ENCODE measurements around the gene BPIFB2.

The BPIFB2 gene

GRCh38 chr20:32980131-32980941, 27.2 kb upstream of the BPIFB2 start:
- H3K4me1 ChIP-seq (ENCODE audit: control insufficient read depth, low read depth, low read length): no peaks in the 10 kb centered on the region

DNA sequence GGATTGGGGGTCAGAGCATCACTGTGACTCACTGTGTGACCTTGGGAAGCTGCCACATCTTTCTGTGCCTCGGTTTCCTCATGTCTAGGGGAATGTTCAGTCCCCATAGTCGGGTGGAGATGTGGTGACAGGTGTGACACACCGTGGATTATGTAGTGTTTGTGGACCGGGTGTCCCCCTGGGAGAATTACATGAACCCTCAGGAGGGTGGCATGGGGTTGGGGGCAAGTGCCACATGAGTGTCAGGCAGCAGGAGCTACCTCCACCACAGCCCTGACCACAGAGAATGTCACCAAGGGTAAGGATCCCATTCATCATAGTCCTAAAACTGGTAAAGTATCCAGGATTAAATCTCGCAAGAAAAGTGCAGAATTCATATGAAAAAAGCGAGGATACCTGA, 26.5 kb upstream of the BPIFB2 start:
- no peaks in the 10 kb centered on the region for H3K36me3 ChIP-seq (ENCODE audit: control insufficient read depth, low read depth, low read length)
- H3K4me3 ChIP-seq (ENCODE audit: low read length): no peak overlapping the region
- no peak overlapping the region for H3K27ac ChIP-seq (ENCODE audit: low read length)
- H3K27me3 ChIP-seq (ENCODE audit: control insufficient read depth, insufficient read depth, low read length): no peaks in the 10 kb centered on the region
- H3K4me1 ChIP-seq (ENCODE audit: control insufficient read depth, low read depth, low read length): no peaks in the 10 kb centered on the region
- H3K9ac ChIP-seq (ENCODE audit: low read length): no peak overlapping the region
- H3K9me3 ChIP-seq (ENCODE audit: control insufficient read depth, low read depth, low read length): no peaks in the 10 kb centered on the region

More at GRCh38 chr20:32980131-32980941, 27.2 kb upstream of the BPIFB2 start:
- Histone ChIP-seq H3K4me3 (ENCODE audit: low read length) (no peak overlapping the region), H3K27ac (ENCODE audit: low read length) (no peak overlapping the region), H3K9me3 (ENCODE audit: control insufficient read depth, low read depth, low read length) (no peaks in the 10 kb centered on the region), H3K27me3 (ENCODE audit: control insufficient read depth, insufficient read depth, low read length) (no peaks in the 10 kb centered on the region), H3K9ac (ENCODE audit: low read length) (no peak overlapping the region), H3K36me3 (ENCODE audit: control insufficient read depth, low read depth, low read length) (no peaks in the 10 kb centered on the region)

GRCh38 chr20:32982617-32983458, 24.7 kb upstream of the BPIFB2 start:
- Histone ChIP-seq H3K9ac (ENCODE audit: low read length) (no peak overlapping the region), H3K27ac (ENCODE audit: low read length) (no peak overlapping the region), H3K4me1 (ENCODE audit: control insufficient read depth, low read depth, low read length) (no peaks in the 10 kb centered on the region), H3K27me3 (ENCODE audit: control insufficient read depth, insufficient read depth, low read length) (no peaks in the 10 kb centered on the region), H3K36me3 (ENCODE audit: control insufficient read depth, low read depth, low read length) (no peaks in the 10 kb centered on the region), H3K9me3 (ENCODE audit: control insufficient read depth, low read depth, low read length) (no peaks in the 10 kb centered on the region), H3K4me3 (ENCODE audit: low read length) (no peak overlapping the region)

GRCh38 chr20:32983459-32984112, 23.9 kb upstream of the BPIFB2 start:
- Histone ChIP-seq H3K27me3 (ENCODE audit: control insufficient read depth, insufficient read depth, low read length) (no peaks in the 10 kb centered on the region), H3K4me1 (ENCODE audit: control insufficient read depth, low read depth, low read length) (no peaks in the 10 kb centered on the region), H3K4me3 (ENCODE audit: low read length) (no peak overlapping the region), H3K36me3 (ENCODE audit: control insufficient read depth, low read depth, low read length) (no peaks in the 10 kb centered on the region), H3K9me3 (ENCODE audit: control insufficient read depth, low read depth, low read length) (no peaks in the 10 kb centered on the region), H3K27ac (ENCODE audit: low read length) (no peak overlapping the region), H3K9ac (ENCODE audit: low read length) (no peak overlapping the region)

GRCh38 chr20:32984196-32984595, 23.3 kb upstream of the BPIFB2 start:
- Histone ChIP-seq H3K9me3 (ENCODE audit: control insufficient read depth, low read depth, low read length) (no peaks in the 10 kb centered on the region), H3K9ac (ENCODE audit: low read length) (no peak overlapping the region), H3K4me3 (ENCODE audit: low read length) (no peak overlapping the region), H3K36me3 (ENCODE audit: control insufficient read depth, low read depth, low read length) (no peaks in the 10 kb centered on the region), H3K4me1 (ENCODE audit: control insufficient read depth, low read depth, low read length) (no peaks in the 10 kb centered on the region), H3K27ac (ENCODE audit: low read length) (no peak overlapping the region), H3K27me3 (ENCODE audit: control insufficient read depth, insufficient read depth, low read length) (no peaks in the 10 kb centered on the region)

DNA sequence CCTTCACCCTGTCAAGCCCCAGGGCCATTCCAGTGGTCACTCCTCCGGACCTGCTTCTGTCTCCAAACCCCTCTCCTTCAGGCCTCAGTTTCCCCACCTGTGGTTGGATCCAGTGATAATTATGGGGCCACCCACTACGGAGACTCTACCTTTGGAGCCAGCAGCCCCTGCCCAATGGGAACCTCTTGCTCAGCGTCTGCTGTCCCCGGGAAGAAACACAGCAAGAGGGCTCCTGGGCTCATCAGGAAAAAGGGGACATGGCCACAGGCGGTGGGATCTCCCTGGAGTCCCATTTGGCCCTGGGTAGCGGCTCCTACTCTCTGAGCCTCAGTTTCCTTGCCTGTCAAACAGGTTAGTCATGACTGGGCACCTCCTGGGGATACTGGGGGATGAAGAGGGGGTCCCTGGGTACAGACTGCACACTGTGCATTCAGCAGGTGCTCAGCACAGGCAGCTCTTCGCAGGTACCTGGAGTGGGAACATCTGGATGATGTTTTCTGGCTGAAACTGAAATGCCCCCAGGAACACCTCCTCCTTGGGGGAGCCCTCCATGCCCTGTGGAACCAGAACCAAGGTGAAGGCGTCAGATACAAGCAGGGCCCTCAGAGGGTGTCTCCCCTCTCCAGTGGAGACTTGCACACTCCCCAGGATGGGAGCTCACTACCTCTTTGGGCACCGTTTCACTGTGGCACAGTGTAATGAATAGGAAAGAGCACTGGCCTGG, 22.7 kb upstream of the BPIFB2 start:
- Histone ChIP-seq H3K9ac (ENCODE audit: low read length) (no peak overlapping the region), H3K36me3 (ENCODE audit: control insufficient read depth, low read depth, low read length) (no peaks in the 10 kb centered on the region), H3K9me3 (ENCODE audit: control insufficient read depth, low read depth, low read length) (no peaks in the 10 kb centered on the region), H3K4me1 (ENCODE audit: control insufficient read depth, low read depth, low read length) (no peaks in the 10 kb centered on the region), H3K27ac (ENCODE audit: low read length) (no peak overlapping the region), H3K27me3 (ENCODE audit: control insufficient read depth, insufficient read depth, low read length) (no peaks in the 10 kb centered on the region), H3K4me3 (ENCODE audit: low read length) (no peak overlapping the region)

DNA sequence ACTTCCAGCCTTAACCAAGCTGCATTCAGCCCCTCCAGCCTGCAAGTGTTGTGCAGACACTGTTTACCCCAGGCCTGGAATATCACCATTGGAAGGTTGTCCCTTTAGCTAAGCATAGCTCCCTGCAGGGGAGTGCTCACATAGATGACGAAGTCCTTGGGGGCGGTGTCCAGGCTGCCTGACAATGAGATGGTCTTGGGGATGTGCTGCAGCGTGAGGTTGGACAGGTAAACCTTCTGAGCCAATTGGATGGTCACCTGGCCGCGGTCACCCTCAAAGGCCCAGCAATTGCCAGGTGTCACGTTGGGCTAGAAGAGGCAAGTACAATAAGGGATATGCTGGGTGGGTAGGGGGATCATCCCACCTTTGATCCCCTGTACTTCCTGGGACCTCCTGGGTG, 21.9 kb upstream of the BPIFB2 start:
- H3K27me3 ChIP-seq (ENCODE audit: control insufficient read depth, insufficient read depth, low read length): no peaks in the 10 kb centered on the region
- no peak overlapping the region for H3K9ac ChIP-seq (ENCODE audit: low read length)
- no peaks in the 10 kb centered on the region for H3K9me3 ChIP-seq (ENCODE audit: control insufficient read depth, low read depth, low read length)
- H3K36me3 ChIP-seq (ENCODE audit: control insufficient read depth, low read depth, low read length): no peaks in the 10 kb centered on the region
- H3K4me3 ChIP-seq (ENCODE audit: low read length): no peak overlapping the region
- H3K4me1 ChIP-seq (ENCODE audit: control insufficient read depth, low read depth, low read length): no peaks in the 10 kb centered on the region
- no peak overlapping the region for H3K27ac ChIP-seq (ENCODE audit: low read length)

DNA sequence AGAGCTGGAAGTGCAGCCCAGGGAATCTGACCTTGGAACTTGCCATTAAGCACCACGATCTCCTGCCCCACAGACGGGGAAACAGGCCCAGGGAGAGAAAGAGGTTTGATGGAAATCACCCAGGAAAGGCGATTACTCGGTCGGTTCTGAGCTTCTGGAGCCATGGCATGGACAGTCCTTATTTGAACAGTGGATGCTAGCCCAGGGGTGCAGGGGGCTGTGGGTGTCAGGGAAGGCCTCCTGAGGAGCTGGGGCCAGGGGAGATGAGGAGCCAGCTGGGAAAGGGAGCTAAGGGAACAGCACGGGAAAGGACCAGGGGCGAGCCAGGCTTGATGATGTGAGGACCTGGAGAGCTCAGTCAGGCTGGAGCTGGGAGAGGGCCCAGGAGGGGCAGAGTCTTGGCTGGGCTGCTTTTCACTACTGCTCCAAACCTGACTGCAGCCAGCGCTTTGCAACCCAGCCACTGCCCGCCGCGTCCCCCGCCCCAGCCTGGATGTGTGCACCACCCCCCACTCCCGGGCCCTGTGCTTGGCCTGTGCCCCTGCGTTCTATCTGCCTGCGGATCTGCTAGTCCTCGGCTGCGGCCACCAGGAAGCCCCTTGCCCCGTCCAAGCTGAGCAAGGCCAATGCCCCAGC, 21.1 kb upstream of the BPIFB2 start:
- Histone ChIP-seq H3K9me3 (ENCODE audit: control insufficient read depth, low read depth, low read length) (no peaks in the 10 kb centered on the region), H3K27ac (ENCODE audit: low read length) (no peak overlapping the region), H3K9ac (ENCODE audit: low read length) (no peak overlapping the region), H3K27me3 (ENCODE audit: control insufficient read depth, insufficient read depth, low read length) (no peaks in the 10 kb centered on the region), H3K4me1 (ENCODE audit: control insufficient read depth, low read depth, low read length) (no peaks in the 10 kb centered on the region), H3K36me3 (ENCODE audit: control insufficient read depth, low read depth, low read length) (no peaks in the 10 kb centered on the region), H3K4me3 (ENCODE audit: low read length) (no peak overlapping the region)

DNA sequence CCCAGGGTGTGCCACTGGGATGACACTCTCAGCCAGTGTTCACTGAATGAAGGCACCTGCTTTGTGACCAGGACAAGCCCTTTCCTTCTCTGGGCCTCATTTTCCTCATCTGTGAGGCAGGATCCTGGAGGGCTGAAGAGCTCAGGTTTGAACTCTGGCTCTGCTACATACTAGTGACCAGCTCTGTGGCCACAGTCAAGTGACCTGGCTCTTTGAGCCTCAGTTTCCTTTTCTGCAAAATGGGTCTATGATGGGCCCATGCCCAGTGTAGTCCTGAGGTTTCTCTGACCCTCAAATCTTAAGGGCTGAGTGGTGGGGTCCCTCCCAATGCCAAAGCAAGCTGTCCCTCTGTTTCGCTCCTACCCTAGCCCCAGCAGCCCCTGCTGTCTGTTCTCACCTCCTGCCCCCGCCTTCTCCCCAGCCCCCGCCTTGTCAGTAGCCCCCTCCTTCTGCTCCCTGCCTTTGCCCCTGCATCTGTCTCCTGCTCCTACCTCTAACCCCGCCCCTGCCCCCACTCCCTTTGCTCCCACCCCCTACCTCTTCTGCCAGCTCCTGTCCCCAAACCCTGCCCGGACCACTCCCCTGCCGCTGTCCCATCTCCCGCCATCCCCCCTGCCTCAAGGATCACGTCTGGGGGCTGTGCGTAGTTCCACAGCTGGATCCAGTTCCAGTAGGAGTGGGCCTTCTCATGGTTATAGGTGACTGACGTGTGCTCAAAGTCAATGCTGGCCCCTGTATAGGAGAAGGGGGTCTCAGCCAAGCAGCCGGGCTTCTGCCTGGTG, 20.3 kb upstream of the BPIFB2 start:
- Histone ChIP-seq H3K27ac (ENCODE audit: low read length) (no peak overlapping the region), H3K4me3 (ENCODE audit: low read length) (no peak overlapping the region), H3K27me3 (ENCODE audit: control insufficient read depth, insufficient read depth, low read length) (no peaks in the 10 kb centered on the region), H3K9me3 (ENCODE audit: control insufficient read depth, low read depth, low read length) (no peaks in the 10 kb centered on the region), H3K4me1 (ENCODE audit: control insufficient read depth, low read depth, low read length) (no peaks in the 10 kb centered on the region), H3K36me3 (ENCODE audit: control insufficient read depth, low read depth, low read length) (no peaks in the 10 kb centered on the region), H3K9ac (ENCODE audit: low read length) (no peak overlapping the region)

DNA sequence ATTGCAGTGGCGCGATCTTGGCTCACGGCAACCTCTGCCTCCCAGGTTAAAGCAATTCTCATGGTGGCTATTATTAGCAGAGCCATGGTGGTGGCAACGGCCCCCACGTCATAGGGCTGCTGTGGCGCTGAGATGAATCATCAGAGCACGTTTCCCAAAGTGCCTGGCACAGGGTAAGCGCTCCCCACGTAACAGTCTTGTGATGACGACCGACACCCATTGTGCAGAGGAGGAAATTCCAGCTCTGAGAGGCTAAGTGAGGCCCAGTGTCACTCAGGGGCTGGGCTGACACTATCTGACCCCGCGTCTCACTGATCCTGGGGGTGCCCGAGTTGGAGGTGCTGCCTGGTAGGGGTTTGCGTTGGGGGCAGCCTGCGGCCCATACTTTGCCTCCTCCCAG, 19.5 kb upstream of the BPIFB2 start:
- H3K27me3 ChIP-seq (ENCODE audit: control insufficient read depth, insufficient read depth, low read length): no peaks in the 10 kb centered on the region
- no peak overlapping the region for H3K9ac ChIP-seq (ENCODE audit: low read length)
- no peak overlapping the region for H3K4me3 ChIP-seq (ENCODE audit: low read length)
- no peak overlapping the region for H3K27ac ChIP-seq (ENCODE audit: low read length)
- no peaks in the 10 kb centered on the region for H3K36me3 ChIP-seq (ENCODE audit: control insufficient read depth, low read depth, low read length)
- no peaks in the 10 kb centered on the region for H3K4me1 ChIP-seq (ENCODE audit: control insufficient read depth, low read depth, low read length)
- no peaks in the 10 kb centered on the region for H3K9me3 ChIP-seq (ENCODE audit: control insufficient read depth, low read depth, low read length)

All from iPS-18a (cell line).